SU-DHL-6 (cell line): ENCODE results near the gene ZG16B.

Experiments used
- H2AFZ ChIP-seq: fragments of 200-600 bp; sonication (generic); 2 replicates; pipeline ENCODE4 v1.6.1; 2014; ENCODE audit warnings: low read depth, mild to moderate bottlenecking, moderate library complexity, mixed read lengths, antibody characterized with exemption, low read length; ENCODE audit not compliant: severe bottlenecking
- H3F3A ChIP-seq: fragments of 200-600 bp; shearing (Covaris generic); 2 replicates; pipeline ENCODE4 v1.6.0; 2016; ENCODE audit warnings: antibody characterized with exemption, mild to moderate bottlenecking; ENCODE audit not compliant: insufficient read depth
- H3K27ac ChIP-seq: fragments of 200-600 bp; sonication (generic); 2 replicates; pipeline ENCODE4 v1.5.1; 2016; ENCODE audit warnings: low read depth, mild to moderate bottlenecking, low read length, moderate library complexity, mixed read lengths
- H3K27me3 ChIP-seq: fragments of 200-600 bp; sonication (generic), shearing (Covaris generic); 2 replicates; pipeline ENCODE4 v1.6.0; 2014; ENCODE audit warnings: mild to moderate bottlenecking, low read length
- H3K36me3 ChIP-seq: fragments of 200-600 bp; sonication (generic); 2 replicates; pipeline ENCODE4 v1.6.1; 2014; ENCODE audit warnings: mild to moderate bottlenecking, low read length, mixed read lengths
- H3K4me2 ChIP-seq: fragments of 300-600, 200-600 bp; shearing (Covaris generic), sonication (generic); 2 replicates; pipeline ENCODE4 v1.6.0; 2014; ENCODE audit warnings: low read length, low read depth, mild to moderate bottlenecking; ENCODE audit not compliant: poor library complexity, severe bottlenecking
- H3K4me3 ChIP-seq: fragments of 200-600 bp; sonication (generic); 2 replicates; pipeline ENCODE4 v1.5.1; 2014; ENCODE audit warnings: antibody characterized with exemption, low read length, mild to moderate bottlenecking, mixed read lengths; ENCODE audit not compliant: insufficient read depth, poor library complexity, severe bottlenecking
- H3K79me2 ChIP-seq: fragments of 200-600 bp; sonication (generic); 2 replicates; pipeline ENCODE4 v1.6.1; 2014; ENCODE audit warnings: mild to moderate bottlenecking, low read length, moderate library complexity; ENCODE audit not compliant: insufficient read depth
- H3K9ac ChIP-seq: fragments of 200-600 bp; sonication (generic); 2 replicates; pipeline ENCODE4 v1.7.0; 2014; ENCODE audit warnings: mild to moderate bottlenecking, low read length
- H3K9me2 ChIP-seq: fragments of 200-600 bp; sonication (generic); replicated peaks from 2 replicates; pipeline ENCODE4 v1.6.1; 2014; ENCODE audit warnings: low read length; ENCODE audit not compliant: insufficient read depth
- H3K9me3 ChIP-seq: fragments of 200-600 bp; sonication (generic); 2 replicates; pipeline ENCODE4 v1.6.1; 2014; ENCODE audit warnings: low read length, mixed read lengths; ENCODE audit not compliant: insufficient read depth
- H4K20me1 ChIP-seq: fragments of 200-600 bp; sonication (generic); 2 replicates; pipeline ENCODE4 v1.6.1; 2014; ENCODE audit warnings: low read depth, mild to moderate bottlenecking, antibody characterized with exemption, low read length, moderate library complexity, mixed read lengths
- EZH2phosphoT487 ChIP-seq: fragments of 200-600 bp; sonication (generic), shearing (Covaris generic); conservative IDR thresholded peaks from 2 replicates; pipeline ENCODE4 v1.6.1; 2018; ENCODE audit warnings: mild to moderate bottlenecking, antibody characterized with exemption, low read length, moderate library complexity, mixed read lengths
- TF ChIP-seq, protein P1 (sequence below): fragments of 200-600 bp; sonication (generic); IDR thresholded peaks from one replicate; pipeline ENCODE4 v1.5.1; 2017; ENCODE audit warnings: antibody characterized with exemption, mild to moderate bottlenecking, low read length, moderate library complexity; ENCODE audit not compliant: insufficient read depth, poor library complexity, severe bottlenecking

Gene ZG16B, protein sequence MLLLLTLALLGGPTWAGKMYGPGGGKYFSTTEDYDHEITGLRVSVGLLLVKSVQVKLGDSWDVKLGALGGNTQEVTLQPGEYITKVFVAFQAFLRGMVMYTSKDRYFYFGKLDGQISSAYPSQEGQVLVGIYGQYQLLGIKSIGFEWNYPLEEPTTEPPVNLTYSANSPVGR

DNA sequence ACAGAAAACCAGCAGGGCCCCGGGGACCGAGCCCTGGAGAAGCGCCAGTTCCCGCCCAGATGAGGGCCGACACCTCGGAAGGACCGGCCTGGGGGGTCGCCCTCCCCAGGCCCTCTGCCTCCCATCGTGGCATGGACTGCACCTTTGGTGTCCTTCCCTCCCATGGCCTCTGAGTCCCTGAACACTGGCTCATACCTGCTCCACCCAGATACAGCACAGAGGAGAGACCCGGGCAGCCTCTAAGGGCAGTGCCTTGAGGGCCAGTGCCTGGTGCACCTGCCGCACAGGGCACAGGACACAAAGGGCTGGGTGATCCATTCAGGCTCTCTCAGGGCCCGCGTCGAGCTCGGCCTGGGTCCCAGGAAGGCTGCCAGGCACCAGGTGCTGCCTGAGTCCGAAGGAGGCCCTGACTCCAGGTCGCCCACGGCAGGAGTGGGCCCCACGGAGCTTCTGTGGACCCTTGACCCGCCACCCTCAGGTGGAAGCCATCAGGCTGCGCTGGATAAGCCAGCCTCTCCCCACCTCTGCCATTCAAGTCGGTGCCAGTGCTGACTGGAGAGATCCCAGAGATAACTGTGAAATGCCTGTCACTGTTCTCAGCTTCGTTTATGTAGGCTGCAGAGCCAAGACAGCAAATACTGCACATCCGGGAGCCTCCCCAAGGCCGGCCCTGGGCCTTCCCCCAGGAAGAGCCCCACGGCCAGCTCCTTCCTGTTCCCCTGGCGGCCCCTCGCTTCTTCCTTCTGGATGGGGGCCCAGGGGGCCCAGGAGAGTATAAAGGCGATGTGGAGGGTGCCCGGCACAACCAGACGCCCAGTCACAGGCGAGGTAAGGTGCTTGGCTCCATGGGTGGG lies at the start of gene ZG16B:
ZG16B (plus strand) TSS at position 803 of the 854 bp plus-strand sequence. CDS start 139 bp downstream, outside the sequence.
- Histone ChIP-seq H4K20me1 (no peaks in the 10 kb centered on the region), H3K4me3 (no peak within 1 kb of the TSS), H3K79me2 (no peaks in the 10 kb centered on the region), H2AFZ (no peak within 1 kb of the TSS), H3F3A (no peaks in the 10 kb centered on the region), H3K27me3 (no peaks in the 10 kb centered on the region), H3K27ac (no peak within 1 kb of the TSS), H3K9ac (no peak within 1 kb of the TSS), H3K9me2 (no peaks in the 10 kb centered on the region), H3K9me3 (no peaks in the 10 kb centered on the region), H3K4me2 (no peak within 1 kb of the TSS), H3K36me3 (no peaks in the 10 kb centered on the region)
- no peak for TF ChIP-seq EZH2phosphoT487
- TF ChIP-seq, protein P1, sequence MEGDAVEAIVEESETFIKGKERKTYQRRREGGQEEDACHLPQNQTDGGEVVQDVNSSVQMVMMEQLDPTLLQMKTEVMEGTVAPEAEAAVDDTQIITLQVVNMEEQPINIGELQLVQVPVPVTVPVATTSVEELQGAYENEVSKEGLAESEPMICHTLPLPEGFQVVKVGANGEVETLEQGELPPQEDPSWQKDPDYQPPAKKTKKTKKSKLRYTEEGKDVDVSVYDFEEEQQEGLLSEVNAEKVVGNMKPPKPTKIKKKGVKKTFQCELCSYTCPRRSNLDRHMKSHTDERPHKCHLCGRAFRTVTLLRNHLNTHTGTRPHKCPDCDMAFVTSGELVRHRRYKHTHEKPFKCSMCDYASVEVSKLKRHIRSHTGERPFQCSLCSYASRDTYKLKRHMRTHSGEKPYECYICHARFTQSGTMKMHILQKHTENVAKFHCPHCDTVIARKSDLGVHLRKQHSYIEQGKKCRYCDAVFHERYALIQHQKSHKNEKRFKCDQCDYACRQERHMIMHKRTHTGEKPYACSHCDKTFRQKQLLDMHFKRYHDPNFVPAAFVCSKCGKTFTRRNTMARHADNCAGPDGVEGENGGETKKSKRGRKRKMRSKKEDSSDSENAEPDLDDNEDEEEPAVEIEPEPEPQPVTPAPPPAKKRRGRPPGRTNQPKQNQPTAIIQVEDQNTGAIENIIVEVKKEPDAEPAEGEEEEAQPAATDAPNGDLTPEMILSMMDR, result no peak

DNA sequence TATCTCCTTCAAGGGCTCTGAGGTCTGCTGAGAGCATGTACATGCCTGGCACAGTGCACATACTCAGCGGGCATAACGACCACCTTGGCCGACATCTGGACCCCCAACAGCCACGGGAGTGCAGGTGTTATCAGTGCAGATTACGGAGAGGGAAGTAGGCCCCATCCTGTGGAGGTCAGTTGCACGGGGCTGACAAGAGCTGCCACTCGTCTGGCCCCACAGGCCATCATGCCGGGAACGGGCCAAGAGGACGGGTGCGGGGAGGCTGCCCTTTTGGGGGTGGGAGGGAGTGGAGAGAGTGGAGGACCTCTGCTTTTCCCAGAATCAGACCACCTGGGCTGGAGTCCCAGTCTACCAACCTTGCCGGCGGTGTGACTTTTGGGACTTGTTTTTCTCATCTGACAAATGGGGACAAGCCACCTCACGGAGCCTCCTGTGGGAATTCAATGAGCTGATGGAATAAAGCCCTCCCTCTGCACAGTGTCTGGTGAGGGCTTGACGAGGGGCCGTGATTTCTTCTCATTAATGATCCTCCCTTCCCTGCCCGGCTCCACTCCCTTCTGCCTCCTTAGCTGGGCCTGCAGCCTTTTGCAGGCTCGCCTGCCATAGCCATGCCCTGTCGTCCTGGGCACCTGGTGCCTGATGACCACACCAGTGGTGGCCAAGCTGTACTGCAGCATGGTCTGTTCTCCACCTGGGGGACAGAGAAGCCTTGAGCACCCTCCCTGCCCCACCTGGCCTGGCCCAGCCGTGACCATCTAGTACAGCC lies 47.3 kb upstream of the ZG16B start:
- Histone ChIP-seq H3K9ac (no peak overlapping the region), H3K4me3 (no peak overlapping the region), H3K27ac (no peak overlapping the region), H4K20me1 (no peaks in the 10 kb centered on the region), H3K4me2 (no peak overlapping the region), H2AFZ (no peak overlapping the region), H3K79me2 (no peaks in the 10 kb centered on the region), H3K36me3 (no peaks in the 10 kb centered on the region), H3K9me2 (no peaks in the 10 kb centered on the region), H3K27me3 (no peaks in the 10 kb centered on the region), H3F3A (no peaks in the 10 kb centered on the region), H3K9me3 (no peaks in the 10 kb centered on the region)
- no peak for TF ChIP-seq EZH2phosphoT487
- TF ChIP-seq, protein P1, result no peak

DNA sequence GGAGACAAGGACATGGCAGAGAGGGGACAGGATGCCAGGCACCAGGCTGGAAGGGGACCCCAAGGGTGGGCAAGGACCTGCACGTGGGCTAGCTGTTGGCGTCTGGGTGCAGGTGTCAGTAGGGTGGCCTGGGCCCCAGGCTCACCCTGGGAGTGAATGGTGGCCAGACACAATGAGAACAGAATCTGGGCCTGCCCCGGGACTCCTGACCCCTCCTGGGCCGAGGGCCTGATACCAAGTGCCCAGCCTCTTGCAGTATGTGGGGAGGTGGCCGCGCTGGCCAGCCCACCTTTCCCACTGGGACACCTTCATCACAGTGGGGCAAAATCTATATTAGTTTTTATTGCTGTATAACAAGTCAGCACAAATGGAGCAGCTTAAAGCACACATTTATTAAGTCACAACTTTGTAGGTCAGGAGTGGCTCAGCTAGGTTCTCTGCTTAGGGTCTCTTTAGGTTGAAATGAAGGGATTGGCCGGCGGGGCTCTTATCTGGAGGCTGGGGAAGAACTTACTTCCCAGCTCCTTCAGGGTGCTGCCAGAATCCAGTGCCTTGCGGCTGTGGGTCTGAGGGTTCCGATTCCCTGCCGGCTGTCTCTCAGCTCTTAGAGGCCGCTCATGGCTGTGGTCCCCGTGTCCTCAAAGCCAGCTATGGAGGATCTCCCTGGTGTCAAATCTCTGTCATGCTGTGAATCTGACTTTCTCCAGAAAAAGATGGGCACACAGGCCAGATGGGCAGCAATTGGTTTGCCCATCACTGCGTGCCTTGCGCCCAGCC lies 46.3 kb upstream of the ZG16B start:
- Histone ChIP-seq H3K4me3 (no peak overlapping the region), H3K9me3 (no peaks in the 10 kb centered on the region), H3K4me2 (no peak overlapping the region), H3K36me3 (no peaks in the 10 kb centered on the region), H2AFZ (no peak overlapping the region), H3F3A (no peaks in the 10 kb centered on the region), H4K20me1 (no peaks in the 10 kb centered on the region), H3K79me2 (no peaks in the 10 kb centered on the region), H3K9ac (no peak overlapping the region), H3K27ac (no peak overlapping the region), H3K9me2 (no peaks in the 10 kb centered on the region), H3K27me3 (no peaks in the 10 kb centered on the region)
- TF ChIP-seq, protein P1, result no peak
- no peak for TF ChIP-seq EZH2phosphoT487
